GM18505 (cell line): ENCODE measurements around the gene STAG2.

Source experiments
- ATAC-seq: cut with Tn5 transposase; IDR thresholded peaks from one replicate; pipeline ENCODE4 v1.9.1; 2021; ENCODE audit not compliant: unreplicated experiment
- POLR2A ChIP-seq: IDR thresholded peaks from 4 replicates; pipeline ENCODE4 v1.6.1; 2011; ENCODE audit warnings: borderline replicate concordance; ENCODE audit not compliant: insufficient read depth, insufficient read length; ENCODE audit errors: extremely low read depth

STAG2 gene

DNA sequence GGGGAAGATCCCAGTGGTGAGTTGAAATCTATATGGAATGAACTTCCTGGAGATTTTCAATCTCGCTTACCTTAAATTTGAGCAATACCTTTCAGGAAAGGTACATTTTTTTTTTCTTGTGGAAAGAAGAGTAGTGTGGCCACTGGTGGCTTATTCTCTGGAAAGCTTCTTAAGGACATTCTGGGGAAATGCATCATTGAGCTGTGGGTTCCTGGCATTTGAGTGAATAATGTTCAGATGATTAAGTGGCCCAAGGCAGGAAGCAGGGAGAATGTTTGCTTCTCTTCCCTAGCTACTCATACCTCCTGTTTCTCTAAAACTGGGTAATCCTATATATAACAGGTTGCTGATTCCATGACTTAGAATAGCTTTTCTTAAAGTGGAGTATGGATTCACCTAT, 31.8 kb downstream of the STAG2 start:
- ATAC-seq = no peak
- TF ChIP-seq POLR2A = no peak

DNA sequence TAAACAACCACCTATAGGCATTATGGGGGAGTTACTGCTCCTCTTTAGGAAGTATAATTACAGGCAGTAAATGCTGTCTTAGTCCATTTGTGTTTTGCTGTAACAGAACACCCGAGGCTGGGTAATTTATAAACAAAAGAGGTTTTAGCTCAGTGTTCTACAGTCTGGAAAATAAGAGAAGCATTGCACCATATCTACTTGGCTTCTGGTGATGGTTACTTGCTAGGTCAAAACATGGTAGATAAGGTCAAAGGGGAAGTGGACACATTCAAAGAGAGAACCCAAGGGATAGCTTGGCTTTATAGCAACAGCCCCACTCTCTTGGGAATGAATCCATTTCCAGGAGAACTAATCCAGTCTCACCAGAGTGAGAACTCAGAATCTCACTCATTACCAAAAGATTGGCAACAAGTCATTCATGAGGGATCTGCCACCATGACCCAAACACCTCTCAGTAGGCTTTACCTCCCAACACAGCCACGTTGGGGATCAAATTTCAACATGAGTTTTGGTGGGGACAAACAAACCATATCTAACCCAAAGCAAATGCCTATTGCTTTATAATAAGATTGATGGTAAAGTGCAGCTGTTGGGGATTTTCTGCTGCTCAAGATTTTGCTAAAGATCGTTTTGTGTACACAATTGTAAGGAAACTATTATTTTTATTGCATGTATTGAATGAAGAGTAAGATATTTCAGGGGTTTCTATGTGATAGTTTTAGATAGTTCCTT, 32.6 kb downstream of the STAG2 start:
- no peak for ATAC-seq
- TF ChIP-seq POLR2A = no peak

DNA sequence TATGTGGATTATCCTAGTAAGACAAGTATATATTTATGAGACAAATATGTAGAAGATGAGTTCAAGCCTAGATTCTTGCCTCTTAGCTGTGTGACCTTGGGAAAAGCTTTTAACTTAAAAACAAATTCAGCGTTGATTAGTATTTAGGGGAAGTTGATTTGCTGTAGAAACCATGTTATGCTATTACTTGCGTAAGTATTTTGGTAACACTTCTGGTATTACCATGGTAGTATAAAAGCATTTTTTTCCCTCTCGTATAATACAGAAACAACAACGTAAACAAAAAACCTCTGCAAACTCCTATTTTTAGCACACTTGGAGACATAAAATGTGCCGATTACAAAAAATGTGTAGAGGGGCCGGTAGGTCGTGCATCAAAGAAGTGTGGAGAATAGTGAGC, 33.2 kb downstream of the STAG2 start:
- no peak for TF ChIP-seq POLR2A
- no peak for ATAC-seq

- no peak for ATAC-seq
- TF ChIP-seq POLR2A = no peak
These were observed 40.1 kb downstream of the STAG2 start for GRCh38 chrX:124001581-124001980.

GRCh38 chrX:124005228-124005627, 43.7 kb downstream of the STAG2 start:
- no peak for ATAC-seq
- TF ChIP-seq POLR2A = no peak

DNA sequence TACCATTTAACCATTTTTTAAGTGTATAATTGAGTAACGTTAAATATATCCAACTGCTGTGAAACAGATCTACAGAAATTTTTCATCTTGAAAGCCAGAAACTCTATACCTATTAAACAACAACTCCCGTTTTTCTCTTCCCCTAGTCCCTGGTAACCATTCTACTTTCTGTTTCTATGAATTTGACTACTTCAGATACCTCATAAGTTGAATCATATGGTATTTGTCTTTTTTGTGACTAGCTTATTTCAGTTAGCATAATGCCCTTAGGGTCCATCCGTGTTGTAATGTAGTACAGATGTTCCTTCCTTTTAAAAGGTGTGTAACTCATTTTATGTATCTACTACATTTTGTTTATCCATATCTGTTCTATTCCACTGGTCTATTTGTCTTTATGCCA, 48.7 kb downstream of the STAG2 start:
- no peak for TF ChIP-seq POLR2A
- ATAC-seq = no peak

DNA sequence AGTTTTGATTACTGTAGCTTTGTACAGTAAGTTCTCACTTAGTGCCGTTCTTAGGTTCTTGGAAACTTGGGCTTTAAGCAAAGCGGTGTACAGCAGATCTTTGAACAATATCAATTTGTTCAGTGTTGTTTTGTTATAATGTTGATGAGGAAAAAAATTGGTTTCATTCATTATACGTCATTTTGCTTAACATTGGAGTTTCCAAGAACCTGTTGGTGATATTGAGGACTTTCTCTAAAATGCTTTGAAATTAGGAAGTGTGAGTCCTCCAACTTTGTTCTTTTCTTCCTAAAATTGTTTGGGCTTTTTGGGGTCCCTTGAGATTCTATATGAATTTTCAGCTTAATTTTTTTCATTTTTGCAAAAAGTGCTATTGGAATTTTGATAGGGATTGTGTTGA, 49.1 kb downstream of the STAG2 start:
- TF ChIP-seq POLR2A = no peak
- ATAC-seq = no peak

- no peak for TF ChIP-seq POLR2A
- ATAC-seq = no peak
These were observed 54.2 kb downstream of the STAG2 start for GRCh38 chrX:124015721-124016120.

- no peak for ATAC-seq
- no peak for TF ChIP-seq POLR2A
These were observed 55.3 kb downstream of the STAG2 start for GRCh38 chrX:124016825-124017224.

GRCh38 chrX:124018023-124018422, 56.5 kb downstream of the STAG2 start:
- no peak for TF ChIP-seq POLR2A
- no peak for ATAC-seq

GRCh38 chrX:124023838-124024238, 62.3 kb downstream of the STAG2 start:
- no peak for TF ChIP-seq POLR2A
- no peak for ATAC-seq

- no peak for ATAC-seq
- TF ChIP-seq POLR2A = no peak
These were observed 65.0 kb downstream of the STAG2 start for GRCh38 chrX:124026529-124026928.

DNA sequence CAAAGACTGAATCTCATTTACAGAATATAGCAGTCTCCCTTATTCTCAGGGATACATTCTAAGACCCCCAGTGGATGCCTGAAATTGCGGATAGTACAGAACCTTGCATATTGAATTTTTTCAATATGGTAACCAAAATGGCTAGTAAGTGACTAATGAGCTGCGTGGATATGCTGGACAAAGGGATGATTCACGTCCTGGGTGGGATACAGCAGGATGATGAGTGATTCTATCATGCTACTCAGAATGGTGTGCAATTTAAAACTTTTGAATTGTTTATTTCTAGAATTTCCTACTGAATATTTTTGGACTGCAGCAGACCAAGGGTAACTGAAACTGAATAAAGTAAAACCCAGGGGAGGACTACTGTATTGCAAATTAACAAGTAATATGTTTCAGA, 66.7 kb downstream of the STAG2 start:
- no peak for TF ChIP-seq POLR2A
- ATAC-seq = no peak

- ATAC-seq = no peak
- TF ChIP-seq POLR2A = no peak
These were observed 69.0 kb downstream of the STAG2 start for GRCh38 chrX:124030520-124030919.

DNA sequence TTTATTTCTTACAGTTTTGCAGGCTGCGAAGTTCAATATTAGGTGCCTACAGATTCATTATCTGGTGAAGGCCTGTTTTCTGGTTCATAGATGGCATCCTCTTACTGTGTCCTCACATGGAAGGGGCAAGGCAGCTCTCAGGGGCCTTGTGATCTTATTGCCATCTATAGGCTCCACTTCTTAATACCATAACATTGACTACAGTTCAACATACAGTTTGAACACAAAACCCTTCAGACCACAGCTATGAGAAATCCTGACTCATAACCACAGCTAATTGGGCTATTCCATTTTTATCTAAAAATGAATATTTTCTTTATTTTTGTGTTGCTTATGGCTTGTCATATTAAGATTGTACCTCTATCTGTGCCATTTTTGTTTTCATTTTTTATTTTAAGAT, 72.3 kb downstream of the STAG2 start:
- ATAC-seq = no peak
- TF ChIP-seq POLR2A = no peak
